NCI-H2107 treated with DMSO at 0.1 percent for 48 hours (cell line): ENCODE data around the gene NME1.

ENCODE experiments used
- DNase-seq: peaks from one replicate; lab custom pipeline; 2025; ENCODE audit not compliant: unreplicated experiment; lab: John Stamatoyannopoulos, UW

NME1 gene

GRCh38 chr17:51189162-51189561 lies 35.8 kb downstream of the NME1 start:
- no peak for DNase-seq

- DNase-seq, result no peak
These were observed 36.3 kb downstream of the NME1 start for GRCh38 chr17:51189628-51190027.

- DNase-seq, result no peak
These were observed 38.5 kb downstream of the NME1 start for GRCh38 chr17:51191895-51192294.

GRCh38 chr17:51197754-51198153 lies 44.4 kb downstream of the NME1 start:
- DNase-seq, result no peak

GRCh38 chr17:51200295-51200694 lies 46.9 kb downstream of the NME1 start:
- no peak for DNase-seq

GRCh38 chr17:51200846-51201245 lies 47.5 kb downstream of the NME1 start:
- DNase-seq, result no peak

- DNase-seq, result no peak
These were observed 50.5 kb downstream of the NME1 start for GRCh38 chr17:51203838-51204237.
